IMR-90 (cell line): ENCODE data around the gene LYRM4. TPM values are rescaled to one million over a fixed set of nuclear protein-coding genes. Genes with fewer than 3 reads are reported as not detected.

Experiments used
- ATAC-seq: fragments of 200-7000 bp; cut with Tn5 transposase; 2 replicates; pipeline ENCODE4 v1.9.1; 2020; ENCODE audit warnings: low read depth, mild to moderate bottlenecking, moderate library complexity
- BruUV-seq: library from RNA; stranded (reverse); fragments of 400-500 nt; replicated peaks from 2 replicates; lab custom pipeline; 2021; lab: Mats Ljungman, UMichigan
- CTCF ChIA-PET: fragments of 300-600 bp; formaldehyde crosslinking; extraction: SDS; loops from one replicate; lab custom pipeline; 2021; ENCODE audit warnings: antibody characterized with exemption; lab: Yijun Ruan, JAX
- POLR2A ChIA-PET: fragments of 300-600 bp; sonication (Branson Sonifier 250); formaldehyde crosslinking; loops from one replicate; lab custom pipeline; 2022; ENCODE audit warnings: antibody characterized with exemption; ENCODE audit not compliant: unreplicated experiment; lab: Charles Lee
- DNase-seq: peaks from one replicate; pipeline ENCODE4 v3.0.0; 2013
- H2AFZ ChIP-seq: replicated peaks from 2 replicates; pipeline ENCODE3; 2013; ENCODE audit warnings: low read length, mild to moderate bottlenecking; ENCODE audit not compliant: poor library complexity
- H2AK5ac ChIP-seq: 2 replicates; pipeline ENCODE4 v1.6.1; 2013; ENCODE audit warnings: low read depth, low read length, inconsistent platforms
- H2AK9ac ChIP-seq: replicated peaks from 2 replicates; pipeline ENCODE3; 2013; ENCODE audit warnings: mild to moderate bottlenecking, low read depth, low read length, moderate library complexity; ENCODE audit not compliant: poor library complexity
- H2BK120ac ChIP-seq: 2 replicates; pipeline ENCODE4 v1.6.1; 2013; ENCODE audit warnings: low read depth, low read length, inconsistent platforms
- H2BK15ac ChIP-seq: 3 replicates; pipeline ENCODE4 v1.6.1; 2013; ENCODE audit warnings: low read depth, low read length, inconsistent platforms
- H2BK20ac ChIP-seq: 2 replicates; pipeline ENCODE4 v1.6.1; 2013; ENCODE audit warnings: low read depth, mild to moderate bottlenecking, inconsistent platforms, low read length, moderate library complexity
- H2BK5ac ChIP-seq: 2 replicates; pipeline ENCODE4 v1.6.1; 2013; ENCODE audit warnings: mild to moderate bottlenecking, low read depth, low read length, inconsistent platforms; ENCODE audit not compliant: poor library complexity, severe bottlenecking
- H3K14ac ChIP-seq: replicated peaks from 2 replicates; pipeline ENCODE4 v1.6.1; 2013; ENCODE audit warnings: low read depth, low read length, inconsistent platforms
- H3K18ac ChIP-seq: 2 replicates; pipeline ENCODE4 v1.6.1; 2013; ENCODE audit warnings: low read depth, low read length, control low read depth
- H3K23ac ChIP-seq: 2 replicates; pipeline ENCODE4 v1.6.1; 2013; ENCODE audit warnings: low read depth, low read length, inconsistent platforms
- H3K27ac ChIP-seq: 2 replicates; pipeline ENCODE4 v1.5.1; 2013; ENCODE audit warnings: mild to moderate bottlenecking, control low read depth, low read length; ENCODE audit not compliant: insufficient read depth
- H3K27me3 ChIP-seq: 2 replicates; pipeline ENCODE4 v1.6.1; 2013; ENCODE audit warnings: low read length; ENCODE audit not compliant: control insufficient read depth, insufficient read depth
- H3K36me3 ChIP-seq: 2 replicates; pipeline ENCODE4 v1.6.1; 2013; ENCODE audit warnings: low read length, mixed read lengths; ENCODE audit not compliant: control insufficient read depth, insufficient read depth
- H3K4ac ChIP-seq: 2 replicates; pipeline ENCODE4 v1.6.1; 2013; ENCODE audit warnings: low read depth, low read length, inconsistent platforms
- H3K4me1 ChIP-seq: 2 replicates; pipeline ENCODE4 v1.6.1; 2013; ENCODE audit warnings: low read length, mixed read lengths; ENCODE audit not compliant: control insufficient read depth, insufficient read depth
- H3K4me2 ChIP-seq: 2 replicates; pipeline ENCODE4 v1.6.1; 2013; ENCODE audit warnings: low read depth, mild to moderate bottlenecking, control low read depth, low read length, moderate library complexity
- H3K4me3 ChIP-seq: 2 replicates; pipeline ENCODE4 v1.5.1; 2013; ENCODE audit warnings: low read depth, mild to moderate bottlenecking, control low read depth, low read length, moderate library complexity; ENCODE audit not compliant: insufficient read depth
- H3K56ac ChIP-seq: 2 replicates; pipeline ENCODE4 v1.6.1; 2013; ENCODE audit warnings: low read length, inconsistent platforms; ENCODE audit not compliant: insufficient read depth; ENCODE audit errors: extremely low read depth
- H3K79me1 ChIP-seq, 2 experiments: 2 replicates each; pipeline ENCODE4 v1.6.1; 2013; ENCODE audit warnings: low read length in 2 of 2, inconsistent platforms in 1 of 2, low read depth in 1 of 2
- H3K9ac ChIP-seq: 2 replicates; pipeline ENCODE4 v1.6.1; 2013; ENCODE audit warnings: low read depth, low read length, control low read depth
- H3K9me1 ChIP-seq: 2 replicates; pipeline ENCODE4 v1.6.1; 2013; ENCODE audit warnings: low read length, inconsistent platforms; ENCODE audit not compliant: insufficient read depth
- H3K9me3 ChIP-seq: 2 replicates; pipeline ENCODE4 v1.6.1; 2013; ENCODE audit warnings: low read length; ENCODE audit not compliant: control insufficient read depth, insufficient read depth
- H4K20me1 ChIP-seq: 2 replicates; pipeline ENCODE4 v1.6.1; 2013; ENCODE audit warnings: low read length, inconsistent platforms; ENCODE audit not compliant: insufficient read depth
- H4K5ac ChIP-seq: 2 replicates; pipeline ENCODE4 v1.6.1; 2013; ENCODE audit warnings: mild to moderate bottlenecking, low read depth, low read length, control low read depth
- H4K8ac ChIP-seq, 2 experiments: 2 replicates each; pipeline ENCODE4 v1.6.1; 2013; ENCODE audit warnings: low read depth in 2 of 2, low read length in 2 of 2, control low read depth in 1 of 2, inconsistent platforms in 1 of 2
- H4K91ac ChIP-seq: 2 replicates; pipeline ENCODE4 v1.6.1; 2013; ENCODE audit warnings: low read depth, low read length, inconsistent platforms; ENCODE audit not compliant: insufficient read depth
- BHLHE40 ChIP-seq: fragments of 150-350 bp; IDR thresholded peaks from 2 replicates; pipeline ENCODE4 v1.6.1; 2016; ENCODE audit warnings: mild to moderate bottlenecking, low read depth, low read length
- CEBPB ChIP-seq: IDR thresholded peaks from 2 replicates; pipeline ENCODE4 v1.6.1; 2012; ENCODE audit warnings: low read depth, low read length, improper control_type of control experiment
- NFE2L2 ChIP-seq: fragments of 150-350 bp; IDR thresholded peaks from 2 replicates; pipeline ENCODE4 v1.6.1; 2016; ENCODE audit warnings: low read depth, mild to moderate bottlenecking, low read length
- POLR2A ChIP-seq: IDR thresholded peaks from 2 replicates; pipeline ENCODE4 v1.6.1; 2012; ENCODE audit warnings: mild to moderate bottlenecking, low read depth, low read length
- RAD21 ChIP-seq: IDR thresholded peaks from 2 replicates; pipeline ENCODE4 v1.6.1; 2012; ENCODE audit warnings: low read length, improper control_type of control experiment
- RFX5 ChIP-seq: IDR thresholded peaks from 2 replicates; pipeline ENCODE4 v1.8.0; 2012; ENCODE audit warnings: low read depth, mild to moderate bottlenecking, low read length, moderate library complexity
- SMC3 ChIP-seq: fragments of 150-350 bp; IDR thresholded peaks from 2 replicates; pipeline ENCODE4 v1.6.1; 2016; ENCODE audit warnings: low read depth, mild to moderate bottlenecking, antibody characterized with exemption, low read length, moderate library complexity
- WGBS, 2 experiments: methylation state at CpG; one replicate each; pipeline versions ENCODE4 v1.1.5 to v1.1.7; 2013; ENCODE audit warnings: missing lambda C conversion rate in 2 of 2; ENCODE audit not compliant: insufficient read length in 1 of 2; ENCODE audit errors: extremely low coverage in 2 of 2; 5-methylcytosine and 5-hydroxymethylcytosine counted together
- dilution Hi-C: fragments of 300-500 bp; cut with HindIII; formaldehyde crosslinking; loops from one replicate; pipeline ENCODE4 v1.14.3; 2018; ENCODE audit warnings: low sequenced_read_pairs; ENCODE audit not compliant: unreplicated experiment
- in situ Hi-C: fragments of 300-500 bp; cut with MboI; formaldehyde crosslinking; loops from 3 replicates; pipeline ENCODE4 v1.14.3; 2019; ENCODE audit warnings: low sequenced_read_pairs, inconsistent platforms, mixed read lengths
- intact Hi-C: fragments of 100-400 bp; cut with micrococcal nuclease; formaldehyde crosslinking; loops from 2 replicates; pipeline ENCODE4 v1.10.0; 2022
- polyA plus RNA-seq, 3 experiments: library from polyadenylated mRNA; depleted of rRNA; stranded (reverse); fragments of >200 nt; gene quantifications; 2 replicates each; pipeline ENCODE4 v1.2.3, GENCODE V29; 2012; ENCODE audit warnings: low replicate concordance in 1 of 3
- total RNA-seq: library from RNA; depleted of rRNA; stranded (reverse); fragments of >200 nt; gene quantifications from 2 replicates; pipeline ENCODE4 v1.2.3, GENCODE V29; 2012

LYRM4 gene
- total and polyA plus RNA-seq, 2 of the 4 experiments (the other 2 are of a cell fraction), result 11.5 to 26.6 TPM

GRCh38 chr6:5083813-5084359 lies 176.9 kb downstream of the LYRM4 start:
- H3K9me1 ChIP-seq, result peaks cover 5% of the 10 kb centered on the region; the same call in 1 of the 2 replicates
- intact Hi-C loops (no loop called here), dilution Hi-C loops (no loop called here), in situ Hi-C loops (no loop called here)
- no peak overlapping the region for H3K23ac ChIP-seq
- DNase-seq (no peak), ATAC-seq (no peak)
- H3K4me2 ChIP-seq, result no peak overlapping the region
- WGBS, 2 experiments, result 92% methylated on average over 2 of the region's 18 CpGs; no CpG with 5 or more reads in 1 of the 2 experiments
- no peak overlapping the region; the same call in 1 of the 2 replicates for H2BK20ac ChIP-seq
- peak overlapping the region; percentile 76 for H2AFZ ChIP-seq
- TF ChIP-seq SMC3 (no peak), RFX5 (no peak), RAD21 (no peak), POLR2A (no peak), NFE2L2 (no peak), BHLHE40 (no peak), CEBPB (no peak)
- no peaks in the 10 kb centered on the region; the same call in 1 of the 2 replicates for H3K9me3 ChIP-seq
- peaks cover 12% of the 10 kb centered on the region for H3K4me1 ChIP-seq
- no peak overlapping the region for H3K4me3 ChIP-seq
- H4K91ac ChIP-seq, result no peak overlapping the region; the same call in 1 of the 2 replicates
- ChIA-PET POLR2A (no interaction called here), CTCF (interaction anchor here (0.7 kb wide), 1 partner anchor 48 kb away, joined by 3 read pairs; no protein-coding TSS in a partner anchor)
- 0 out of 2 replicates have a peak overlapping the region, but pooled peaks have one; percentile 21 for H3K4ac ChIP-seq
- no peak overlapping the region; the same call in 1 of the 2 replicates for H3K18ac ChIP-seq
- H2BK120ac ChIP-seq, result no peak overlapping the region
- H4K8ac ChIP-seq, result peak overlapping the region in 1 of 2 experiments; percentile 35; a peak in 2 of 4 replicates
- no TSS peak for BruUV-seq
- H3K36me3 ChIP-seq, result no peaks in the 10 kb centered on the region
- no peak overlapping the region for H2AK5ac ChIP-seq
- no peak overlapping the region for H3K27ac ChIP-seq
- no peaks in the 10 kb centered on the region for H3K79me1 ChIP-seq
- H2AK9ac ChIP-seq, result no peak overlapping the region
- no peak overlapping the region for H3K56ac ChIP-seq
- H4K20me1 ChIP-seq, result no peaks in the 10 kb centered on the region
- peaks cover 21% of the 10 kb centered on the region for H3K27me3 ChIP-seq
- H3K14ac ChIP-seq, result no peak overlapping the region
- H2BK5ac ChIP-seq, result no peak overlapping the region
- peak overlapping the region; percentile 70; the same call in 1 of the 2 replicates for H4K5ac ChIP-seq
- no peak overlapping the region for H2BK15ac ChIP-seq
- no peak overlapping the region for H3K9ac ChIP-seq
